Measurements from ENCODE around the gene SMIM32. TPM values are rescaled to one million over a fixed set of nuclear protein-coding genes. Genes with fewer than 3 reads are reported as not detected.
A peak's percentile ranks its signal among the peaks of the same experiment; 100 is the strongest.

Gene SMIM32
- total RNA-seq, 1 donor from 2014 or later: 0.79 TPM

- H3K9me3 Mint-ChIP-seq (ENCODE audit: low read depth): peaks cover 5% of the 10 kb centered on the region
- peaks cover 33% of the 10 kb centered on the region for H3K27me3 Mint-ChIP-seq
- peaks cover 4% of the 10 kb centered on the region for H3K36me3 Mint-ChIP-seq (ENCODE audit: insufficient read depth)
- no peak overlapping the region for H3K27ac Mint-ChIP-seq
- TF ChIP-seq CTCF (IDR thresholded peaks at IDR 0.05; ENCODE audit: unreplicated experiment): no peak
- no peak for DNase-seq (ENCODE audit: low spot score, unreplicated experiment)
- no peak overlapping the region for H3K4me3 Mint-ChIP-seq (ENCODE audit: low read depth)
- peaks cover 5% of the 10 kb centered on the region for H3K4me1 Mint-ChIP-seq (ENCODE audit: low read depth)
Observed at GRCh38 chr5:136203303-136203922, 10.5 kb upstream of the SMIM32 start.

GRCh38 chr5:136202469-136203205 is 9.7 kb upstream of the SMIM32 start:
- Mint-ChIP-seq H3K27ac (no peak overlapping the region), H3K27me3 (peaks cover 37% of the 10 kb centered on the region), H3K9me3 (ENCODE audit: low read depth) (peaks cover 5% of the 10 kb centered on the region), H3K4me3 (ENCODE audit: low read depth) (peak overlapping the region; percentile 29), H3K4me1 (ENCODE audit: low read depth) (peaks cover 5% of the 10 kb centered on the region), H3K36me3 (ENCODE audit: insufficient read depth) (peaks cover 5% of the 10 kb centered on the region)
- no peak for TF ChIP-seq CTCF (IDR thresholded peaks at IDR 0.05; ENCODE audit: unreplicated experiment)
- no peak for DNase-seq (ENCODE audit: low spot score, unreplicated experiment)

- H3K9me3 Mint-ChIP-seq (ENCODE audit: low read depth): peaks cover 5% of the 10 kb centered on the region
- no peak for DNase-seq (ENCODE audit: low spot score, unreplicated experiment)
- peaks cover 45% of the 10 kb centered on the region for H3K27me3 Mint-ChIP-seq
- H3K4me3 Mint-ChIP-seq (ENCODE audit: low read depth): no peak overlapping the region
- H3K4me1 Mint-ChIP-seq (ENCODE audit: low read depth): peaks cover 5% of the 10 kb centered on the region
- no peak for TF ChIP-seq CTCF (IDR thresholded peaks at IDR 0.05; ENCODE audit: unreplicated experiment)
- no peak overlapping the region for H3K27ac Mint-ChIP-seq
- peaks cover 5% of the 10 kb centered on the region for H3K36me3 Mint-ChIP-seq (ENCODE audit: insufficient read depth)
Observed at GRCh38 chr5:136201870-136202269, 8.9 kb upstream of the SMIM32 start.

- DNase-seq (ENCODE audit: low spot score, unreplicated experiment): no peak
- peaks cover 5% of the 10 kb centered on the region for H3K9me3 Mint-ChIP-seq (ENCODE audit: low read depth)
- TF ChIP-seq CTCF (IDR thresholded peaks at IDR 0.05; ENCODE audit: unreplicated experiment): no peak
- H3K4me3 Mint-ChIP-seq (ENCODE audit: low read depth): no peak overlapping the region
- H3K27ac Mint-ChIP-seq: no peak overlapping the region
- H3K27me3 Mint-ChIP-seq: peaks cover 51% of the 10 kb centered on the region
- peaks cover 3% of the 10 kb centered on the region for H3K36me3 Mint-ChIP-seq (ENCODE audit: insufficient read depth)
- peaks cover 13% of the 10 kb centered on the region for H3K4me1 Mint-ChIP-seq (ENCODE audit: low read depth)
Observed at GRCh38 chr5:136200761-136201160, 7.8 kb upstream of the SMIM32 start.

- no peak for DNase-seq (ENCODE audit: low spot score, unreplicated experiment)
- Mint-ChIP-seq H3K4me3 (ENCODE audit: low read depth) (no peak overlapping the region), H3K27ac (no peak overlapping the region), H3K27me3 (peaks cover 56% of the 10 kb centered on the region), H3K36me3 (ENCODE audit: insufficient read depth) (peaks cover 3% of the 10 kb centered on the region), H3K4me1 (ENCODE audit: low read depth) (peaks cover 16% of the 10 kb centered on the region), H3K9me3 (ENCODE audit: low read depth) (no peaks in the 10 kb centered on the region)
- no peak for TF ChIP-seq CTCF (IDR thresholded peaks at IDR 0.05; ENCODE audit: unreplicated experiment)
Observed at GRCh38 chr5:136200130-136200529, 7.2 kb upstream of the SMIM32 start.

All from progenitor cell of endocrine pancreas (in vitro differentiated cells).